ENCODE data around the gene NANS. TPM values are rescaled to one million over a fixed set of nuclear protein-coding genes. Genes with fewer than 3 reads are reported as not detected.
A peak's percentile ranks its signal among the peaks of the same experiment; 100 is the strongest.

NANS gene
- total and polyA plus RNA-seq, 2 of the 8 experiments (the other 6 are each of a cell fraction or from before 2014, with no cell fraction given): 56.5 to 67.3 TPM

DNA sequence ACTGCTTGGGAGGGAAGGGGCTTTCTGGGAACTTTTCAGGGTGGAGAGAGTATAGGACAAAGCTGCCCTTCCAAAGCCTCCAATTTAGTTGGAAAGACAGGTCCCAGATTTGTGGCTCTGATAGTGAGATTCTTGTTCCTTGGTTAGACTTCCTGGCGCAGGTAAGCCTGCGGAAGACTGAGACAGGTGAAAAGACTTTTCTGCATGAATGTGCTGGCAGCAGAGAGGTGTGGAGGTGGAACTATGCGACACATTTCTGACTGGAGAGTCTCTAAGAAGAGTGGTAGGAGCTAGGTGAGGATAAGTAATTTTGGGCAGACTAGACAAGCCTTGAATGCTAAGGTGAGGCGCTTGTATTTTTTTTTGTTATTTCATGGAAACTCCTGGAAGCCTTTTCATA is 29.9 kb downstream of the NANS start:
- H4K91ac ChIP-seq (replicated peaks; ENCODE audit: insufficient read length, low read length): no peak overlapping the region
- FAIRE-seq: no peak
- peaks cover 2% of the 10 kb centered on the region; the same call in 1 of the 2 replicates for H3K23me2 ChIP-seq (ENCODE audit: low read depth, low read length)
- no peak overlapping the region for H3K4me3 ChIP-seq (ENCODE audit: extremely low read depth in 1 of 4, insufficient read depth in 2 of 4, low read depth in 3 of 4, low read length in 4 of 4)
- ChIA-PET CTCF (ENCODE audit: partially characterized antibody) (interaction anchor here (0.5 to 3.5 kb wide), 10 partner anchors 8 to 189 kb away, joined by 3 to 29 read pairs (median 4); no protein-coding TSS in a partner anchor), POLR2A (ENCODE audit: partially characterized antibody) (interaction anchor here (0.9 to 1.3 kb wide), 4 partner anchors 18 to 176 kb away, joined by 3 to 6 read pairs (median 4); partner anchors contain the start of gene NANS)
- DNase-seq (ENCODE audit: low read depth in 1 of 2, low spot score in 2 of 2): no peak
- H3K9me3 ChIP-seq (ENCODE audit: insufficient read depth in 2 of 2, low read depth in 1 of 2, low read length in 1 of 2): no peaks in the 10 kb centered on the region; a peak in 1 of 4 replicates
- no peak overlapping the region; a peak in 1 of 7 replicates for H3K9ac ChIP-seq (replicated peaks in 1 of 4; ENCODE audit: extremely low read depth in 1 of 4, low read depth in 3 of 4, low read length in 3 of 4)
- no peak overlapping the region for H3K27ac ChIP-seq (ENCODE audit: low read depth, low read length)
- no peaks in the 10 kb centered on the region for H3K79me1 ChIP-seq (ENCODE audit: low read depth, low read length)
- H3K4me1 ChIP-seq (replicated peaks in 1 of 4; ENCODE audit: control insufficient read depth in 3 of 4, insufficient read depth in 4 of 4, low read length in 3 of 4): peaks cover 2 to 20% (median 8%) of the 10 kb centered on the region in 4 experiments; a peak in 5 of 7 replicates
- no peak overlapping the region for H3K56ac ChIP-seq (replicated peaks; ENCODE audit: insufficient read length, low read depth, low read length)
- no peak overlapping the region for H2AFZ ChIP-seq (ENCODE audit: low read length)
- H3K27me3 ChIP-seq (replicated peaks in 1 of 4; ENCODE audit: control insufficient read depth in 3 of 4, extremely low read depth in 1 of 4, insufficient read depth in 3 of 4, low read length in 3 of 4): no peaks in the 10 kb centered on the region; a peak in 2 of 7 replicates
- H3K14ac ChIP-seq (ENCODE audit: insufficient read length): no peak overlapping the region
- no peaks in the 10 kb centered on the region for H3K79me2 ChIP-seq (ENCODE audit: control insufficient read depth in 1 of 2, insufficient read depth in 2 of 2, low read length in 2 of 2)
- TF ChIP-seq, protein P1, sequence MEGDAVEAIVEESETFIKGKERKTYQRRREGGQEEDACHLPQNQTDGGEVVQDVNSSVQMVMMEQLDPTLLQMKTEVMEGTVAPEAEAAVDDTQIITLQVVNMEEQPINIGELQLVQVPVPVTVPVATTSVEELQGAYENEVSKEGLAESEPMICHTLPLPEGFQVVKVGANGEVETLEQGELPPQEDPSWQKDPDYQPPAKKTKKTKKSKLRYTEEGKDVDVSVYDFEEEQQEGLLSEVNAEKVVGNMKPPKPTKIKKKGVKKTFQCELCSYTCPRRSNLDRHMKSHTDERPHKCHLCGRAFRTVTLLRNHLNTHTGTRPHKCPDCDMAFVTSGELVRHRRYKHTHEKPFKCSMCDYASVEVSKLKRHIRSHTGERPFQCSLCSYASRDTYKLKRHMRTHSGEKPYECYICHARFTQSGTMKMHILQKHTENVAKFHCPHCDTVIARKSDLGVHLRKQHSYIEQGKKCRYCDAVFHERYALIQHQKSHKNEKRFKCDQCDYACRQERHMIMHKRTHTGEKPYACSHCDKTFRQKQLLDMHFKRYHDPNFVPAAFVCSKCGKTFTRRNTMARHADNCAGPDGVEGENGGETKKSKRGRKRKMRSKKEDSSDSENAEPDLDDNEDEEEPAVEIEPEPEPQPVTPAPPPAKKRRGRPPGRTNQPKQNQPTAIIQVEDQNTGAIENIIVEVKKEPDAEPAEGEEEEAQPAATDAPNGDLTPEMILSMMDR (IDR thresholded peaks at IDR 0.05; ENCODE audit: control extremely low read depth in 1 of 3, insufficient read depth in 1 of 3, low read depth in 1 of 3, low read length in 3 of 3): no peak
- TF ChIP-seq RAD21 (IDR thresholded peaks at IDR 0.05 in 1 of 2, conservative IDR thresholded peaks at IDR 0.05 in 1 of 2; ENCODE audit: low read depth in 2 of 2, low read length in 2 of 2) (no peak), CTBP2 (IDR thresholded peaks at IDR 0.05; ENCODE audit: borderline replicate concordance, insufficient read depth, insufficient read length, low read length) (no peak), HDAC2 (IDR thresholded peaks at IDR 0.05; ENCODE audit: borderline replicate concordance in 1 of 2, low read depth in 2 of 2, low read length in 2 of 2) (no peak), TEAD4 (IDR thresholded peaks at IDR 0.05; ENCODE audit: low read depth, low read length) (no peak), EP300 (IDR thresholded peaks at IDR 0.05; ENCODE audit: borderline replicate concordance in 1 of 2, low read depth in 2 of 2, low read length in 2 of 2) (no peak), EGR1 (IDR thresholded peaks at IDR 0.05; ENCODE audit: borderline replicate concordance, low read depth, low read length) (no peak), TBP (IDR thresholded peaks at IDR 0.05; ENCODE audit: low read depth, low read length) (no peak)
- H2BK20ac ChIP-seq (ENCODE audit: low read length): 0 out of 2 replicates have a peak overlapping the region, but pooled peaks have one; percentile 2
- peaks cover 0 to 2% of the 10 kb centered on the region in 2 experiments for H4K20me1 ChIP-seq (replicated peaks in 1 of 2; ENCODE audit: control insufficient read depth in 1 of 2, insufficient read depth in 2 of 2, low read length in 2 of 2)
- H3K23ac ChIP-seq (ENCODE audit: insufficient read length): no peak overlapping the region
- no peak overlapping the region for H3K18ac ChIP-seq (ENCODE audit: extremely low read depth, low read length)
- H2BK5ac ChIP-seq (ENCODE audit: low read depth, low read length): 0 out of 2 replicates have a peak overlapping the region, but pooled peaks have one; percentile 26
- no peak overlapping the region for H2BK120ac ChIP-seq (replicated peaks; ENCODE audit: low read depth, low read length)
- H3K4me2 ChIP-seq (ENCODE audit: insufficient read depth in 1 of 2, low read depth in 2 of 2, low read length in 2 of 2): peak overlapping the region; percentile 12 to 61; a peak in 2 of 4 replicates
- H2BK12ac ChIP-seq (ENCODE audit: low read depth, low read length): no peak overlapping the region
- no peak overlapping the region for H4K8ac ChIP-seq (ENCODE audit: extremely low read depth, insufficient read depth, low read length)
- WGBS, 2 experiments (ENCODE audit: extremely low coverage in 1 of 2, insufficient coverage in 1 of 2, insufficient read length in 1 of 2, insufficient replicate concordance in 2 of 2, low coverage in 1 of 2, low lambda C conversion rate in 2 of 2, missing lambda C conversion rate in 1 of 2): 90% methylated on average over 4 of the region's 4 CpGs; no CpG with 5 or more reads in 1 of the 2 experiments
- H3K4ac ChIP-seq (replicated peaks; ENCODE audit: insufficient read length, low read depth, low read length): no peak overlapping the region
- H4K5ac ChIP-seq (ENCODE audit: insufficient read length, low read depth, low read length): no peak overlapping the region
- no peak overlapping the region for H2BK15ac ChIP-seq (ENCODE audit: low read length)
- H3K36me3 ChIP-seq (ENCODE audit: control insufficient read depth in 2 of 4, insufficient read depth in 4 of 4, low read length in 3 of 4): peaks cover 2 to 16% (median 4%) of the 10 kb centered on the region in 4 experiments; a peak in 5 of 8 replicates
- no peak overlapping the region for H2AK5ac ChIP-seq (ENCODE audit: low read depth, low read length)
